ENCODE data around the gene DDX39A. TPM values are rescaled to one million over a fixed set of nuclear protein-coding genes. Genes with fewer than 3 reads are reported as not detected.

Gene DDX39A
- total RNA-seq, 2 experiments from 2014 or later = 232 to 269 TPM

DNA sequence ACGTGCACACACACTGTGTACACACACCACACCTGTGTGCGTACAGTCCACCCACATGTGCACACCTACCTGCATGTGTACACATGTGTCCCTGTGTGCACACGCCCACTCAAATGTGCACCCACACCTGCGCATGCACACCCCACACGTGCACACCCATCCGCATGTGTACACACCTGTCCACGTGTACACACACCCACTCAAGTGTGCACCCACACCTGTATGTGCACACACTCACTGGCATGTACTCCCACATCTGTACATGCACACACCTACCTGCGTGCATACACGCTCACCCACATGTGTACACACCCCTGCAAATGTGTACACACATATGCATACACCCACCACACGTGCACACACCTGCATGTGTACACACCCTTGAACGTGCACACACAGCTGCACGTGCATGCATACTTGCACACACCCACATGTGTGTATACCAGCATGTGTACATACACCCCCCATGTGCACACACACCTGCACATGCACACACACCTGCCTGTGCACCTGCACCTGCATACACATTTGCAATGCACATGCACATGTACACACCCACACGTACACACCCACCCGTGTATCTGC, 24.6 kb upstream of the DDX39A start:
- Mint-ChIP-seq H3K36me3 (ENCODE audit: low read depth) (peaks cover 60% of the 10 kb centered on the region), H3K9me3 (no peaks in the 10 kb centered on the region), H3K27me3 (no peaks in the 10 kb centered on the region), H3K4me3 (no peak overlapping the region), H3K27ac (no peak overlapping the region), H3K4me1 (peaks cover 33% of the 10 kb centered on the region)
- ChIA-PET POLR2A (no interaction called here), CTCF (interaction anchor here (0.8 kb wide), 1 partner anchor 23 kb away, joined by 3 read pairs; no protein-coding TSS in a partner anchor)
- no peak for DNase-seq

DNA sequence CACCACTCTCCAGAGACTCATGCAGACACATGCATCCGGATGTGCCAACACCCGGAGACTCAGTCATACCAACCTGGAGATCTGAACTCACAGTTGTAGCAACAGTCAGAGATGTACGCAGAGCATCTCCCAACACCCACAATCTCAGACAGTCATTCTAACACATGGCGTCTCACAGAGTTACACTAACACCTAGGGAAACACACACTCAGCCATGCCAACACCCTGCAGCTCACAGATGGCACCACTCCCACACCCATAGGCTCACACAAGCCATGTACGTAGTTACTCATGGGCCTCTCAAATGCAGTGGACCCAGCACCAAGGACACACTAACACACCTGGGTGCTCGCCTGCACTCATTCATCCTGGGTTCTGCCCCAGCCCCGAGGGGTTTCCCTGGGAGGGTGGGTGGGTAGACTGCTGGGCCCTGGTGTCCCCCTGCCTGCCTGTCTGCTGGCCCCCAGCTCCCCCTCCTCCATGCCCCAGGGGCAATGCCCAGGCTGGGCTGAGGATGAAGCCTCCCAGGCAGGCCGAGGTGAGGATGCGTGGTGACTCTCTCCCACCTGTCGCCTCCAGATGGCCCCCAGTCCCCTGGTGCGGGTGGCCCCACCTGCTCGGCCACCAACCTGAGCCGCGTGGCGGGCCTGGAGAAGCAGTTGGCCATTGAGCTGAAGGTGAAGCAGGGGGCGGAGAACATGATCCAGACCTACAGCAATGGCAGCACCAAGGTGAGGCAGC, 23.9 kb upstream of the DDX39A start:
- Mint-ChIP-seq H3K4me3 (no peak overlapping the region), H3K27me3 (no peaks in the 10 kb centered on the region), H3K4me1 (peaks cover 33% of the 10 kb centered on the region), H3K36me3 (ENCODE audit: low read depth) (peaks cover 55% of the 10 kb centered on the region), H3K9me3 (no peaks in the 10 kb centered on the region), H3K27ac (no peak overlapping the region)
- ChIA-PET POLR2A (no interaction called here), CTCF (interaction anchor here (0.8 kb wide), 1 partner anchor 23 kb away, joined by 3 read pairs; no protein-coding TSS in a partner anchor)
- no peak for DNase-seq

DNA sequence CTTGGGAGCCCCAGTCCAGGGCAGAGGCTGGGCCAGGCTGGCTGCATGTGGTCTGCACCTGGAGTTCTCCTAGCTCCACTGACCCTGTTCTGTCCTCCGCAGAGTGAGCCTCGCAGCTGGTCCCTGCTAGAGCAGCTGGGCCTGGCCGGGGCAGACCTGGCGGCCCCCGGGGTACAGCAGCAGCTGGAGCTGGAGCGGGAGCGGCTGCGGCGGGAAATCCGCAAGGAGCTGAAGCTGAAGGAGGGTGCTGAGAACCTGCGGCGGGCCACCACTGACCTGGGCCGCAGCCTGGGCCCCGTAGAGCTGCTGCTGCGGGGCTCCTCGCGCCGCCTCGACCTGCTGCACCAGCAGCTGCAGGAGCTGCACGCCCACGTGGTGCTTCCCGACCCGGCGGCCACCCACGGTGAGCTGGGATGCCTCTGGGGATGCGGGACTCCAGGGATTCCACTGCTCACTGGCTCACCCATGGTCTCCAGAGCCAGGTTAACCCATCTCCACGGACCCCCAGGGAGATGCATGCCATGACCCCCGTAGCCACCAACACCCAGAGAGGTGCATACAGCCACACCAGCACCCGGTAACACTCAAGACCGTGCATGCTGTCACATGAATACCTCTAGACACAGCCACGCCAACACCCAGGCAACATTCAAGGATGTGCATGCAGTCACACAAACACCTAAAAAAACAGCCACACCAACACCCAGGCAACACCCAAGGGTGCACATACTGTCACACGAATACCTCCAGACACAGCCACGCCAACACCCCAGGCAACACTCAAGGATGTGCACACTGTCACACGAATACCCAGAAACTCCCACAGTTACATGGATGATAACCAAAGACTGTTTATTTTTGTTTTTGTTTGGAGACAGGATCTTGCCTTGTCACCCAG, 22.1 kb upstream of the DDX39A start:
- Mint-ChIP-seq H3K27ac (peak overlapping the region; percentile 79), H3K4me1 (peaks cover 41% of the 10 kb centered on the region), H3K9me3 (no peaks in the 10 kb centered on the region), H3K4me3 (peak overlapping the region; percentile 92), H3K36me3 (ENCODE audit: low read depth) (peaks cover 45% of the 10 kb centered on the region), H3K27me3 (no peaks in the 10 kb centered on the region)
- POLR2A ChIA-PET = no interaction called here
- CTCF ChIA-PET = interaction anchor here (0.8 to 1.4 kb wide), 3 partner anchors 17 to 45 kb away, joined by 3 to 4 read pairs (median 4); no protein-coding TSS in a partner anchor
- no peak for DNase-seq

DNA sequence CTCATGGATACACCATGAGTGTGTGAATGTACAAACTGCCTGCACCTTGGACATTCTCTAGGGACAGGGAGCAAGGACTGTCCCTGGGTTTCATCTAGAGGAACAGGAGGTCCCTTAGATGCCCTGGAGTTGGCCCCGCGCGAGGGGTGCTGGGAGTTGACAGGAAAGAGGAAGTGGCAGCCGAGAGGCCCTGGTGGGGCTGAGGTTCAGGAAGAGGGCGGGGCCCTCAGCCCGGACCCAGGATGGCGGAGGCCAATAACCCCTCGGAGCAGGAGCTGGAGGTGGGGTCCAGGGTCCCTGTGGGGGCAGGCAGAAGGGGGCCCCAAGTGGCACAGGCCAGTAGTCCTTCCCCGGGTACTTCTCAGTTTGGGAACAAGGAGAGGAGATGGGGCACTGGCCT, 20.9 kb upstream of the DDX39A start:
- Mint-ChIP-seq H3K4me3 (peak overlapping the region; percentile 92), H3K4me1 (peaks cover 44% of the 10 kb centered on the region), H3K27me3 (no peaks in the 10 kb centered on the region), H3K9me3 (no peaks in the 10 kb centered on the region), H3K27ac (peak overlapping the region; percentile 80), H3K36me3 (ENCODE audit: low read depth) (peaks cover 40% of the 10 kb centered on the region)
- peak; percentile 87 for DNase-seq
- POLR2A ChIA-PET = no interaction called here
- CTCF ChIA-PET = interaction anchor here (1.4 kb wide), 1 partner anchor 16 kb away, joined by 3 read pairs; no protein-coding TSS in a partner anchor

DNA sequence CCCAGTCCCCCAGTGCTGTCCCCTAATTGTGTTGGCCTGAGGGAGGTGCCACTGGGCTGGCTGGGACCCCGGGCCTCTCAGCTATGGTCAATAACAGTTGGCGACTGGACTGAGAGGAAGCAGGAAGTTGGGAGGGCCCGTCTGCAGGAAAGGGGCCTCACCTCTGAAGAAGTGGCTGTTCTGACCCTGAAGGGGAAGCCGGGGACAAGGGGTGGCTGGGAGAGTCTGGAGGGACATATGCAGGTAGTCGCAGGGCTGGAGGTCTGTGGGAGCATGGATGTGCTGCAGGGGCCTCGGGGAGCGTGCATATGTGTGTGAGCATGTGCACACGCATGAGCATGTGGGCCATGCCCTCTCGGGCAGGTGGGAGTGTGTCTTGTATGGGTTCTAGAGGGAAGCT, 19.9 kb upstream of the DDX39A start:
- H3K27me3 Mint-ChIP-seq = no peaks in the 10 kb centered on the region
- H3K4me1 Mint-ChIP-seq = peaks cover 53% of the 10 kb centered on the region
- H3K4me3 Mint-ChIP-seq = peak overlapping the region; percentile 25
- H3K27ac Mint-ChIP-seq = peak overlapping the region; percentile 19
- ChIA-PET POLR2A (no interaction called here), CTCF (interaction anchor here (0.6 to 2.4 kb wide), 6 partner anchors 32 to 530 kb away, joined by 3 to 7 read pairs (median 4); partner anchors contain the start of gene ASF1B)
- H3K36me3 Mint-ChIP-seq (ENCODE audit: low read depth) = peaks cover 33% of the 10 kb centered on the region
- H3K9me3 Mint-ChIP-seq = no peaks in the 10 kb centered on the region
- DNase-seq = no peak

DNA sequence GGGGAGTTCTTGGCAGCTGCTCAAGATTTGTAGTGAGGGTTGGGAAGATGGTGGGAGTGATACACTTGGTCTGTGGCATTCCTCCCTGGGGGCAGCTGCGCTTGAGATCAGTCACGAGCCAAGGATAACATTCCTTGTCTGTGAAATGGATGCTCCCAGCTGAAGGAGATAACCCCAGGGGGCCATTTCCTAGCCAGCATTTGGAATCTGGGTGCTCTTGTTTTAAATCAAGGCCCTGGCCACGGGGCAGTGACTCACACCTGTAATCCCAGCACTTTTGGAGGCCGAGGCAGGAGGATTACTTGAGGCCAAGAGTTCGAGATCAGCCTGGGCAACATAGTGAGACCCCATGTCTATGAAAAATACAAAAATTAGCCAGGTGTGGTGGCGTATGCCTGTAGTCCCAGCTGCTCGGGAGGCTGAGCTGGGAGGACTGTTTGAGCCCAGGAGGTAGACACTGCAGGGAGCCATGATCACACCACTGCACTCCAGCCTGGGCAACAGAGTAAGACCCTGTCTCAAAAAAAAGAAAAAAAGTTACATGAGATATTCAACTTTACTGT, 18.5 kb upstream of the DDX39A start:
- H3K27ac Mint-ChIP-seq = no peak overlapping the region
- H3K4me1 Mint-ChIP-seq = peaks cover 54% of the 10 kb centered on the region
- CTCF ChIA-PET = interaction anchor here (0.6 to 2.4 kb wide), 5 partner anchors 9 to 301 kb away, joined by 3 to 7 read pairs (median 4); partner anchors contain the start of gene ASF1B
- H3K27me3 Mint-ChIP-seq = no peaks in the 10 kb centered on the region
- no peak for DNase-seq
- H3K4me3 Mint-ChIP-seq = no peak overlapping the region
- no peaks in the 10 kb centered on the region for H3K9me3 Mint-ChIP-seq
- POLR2A ChIA-PET = no interaction called here
- H3K36me3 Mint-ChIP-seq (ENCODE audit: low read depth) = peaks cover 21% of the 10 kb centered on the region

DNA sequence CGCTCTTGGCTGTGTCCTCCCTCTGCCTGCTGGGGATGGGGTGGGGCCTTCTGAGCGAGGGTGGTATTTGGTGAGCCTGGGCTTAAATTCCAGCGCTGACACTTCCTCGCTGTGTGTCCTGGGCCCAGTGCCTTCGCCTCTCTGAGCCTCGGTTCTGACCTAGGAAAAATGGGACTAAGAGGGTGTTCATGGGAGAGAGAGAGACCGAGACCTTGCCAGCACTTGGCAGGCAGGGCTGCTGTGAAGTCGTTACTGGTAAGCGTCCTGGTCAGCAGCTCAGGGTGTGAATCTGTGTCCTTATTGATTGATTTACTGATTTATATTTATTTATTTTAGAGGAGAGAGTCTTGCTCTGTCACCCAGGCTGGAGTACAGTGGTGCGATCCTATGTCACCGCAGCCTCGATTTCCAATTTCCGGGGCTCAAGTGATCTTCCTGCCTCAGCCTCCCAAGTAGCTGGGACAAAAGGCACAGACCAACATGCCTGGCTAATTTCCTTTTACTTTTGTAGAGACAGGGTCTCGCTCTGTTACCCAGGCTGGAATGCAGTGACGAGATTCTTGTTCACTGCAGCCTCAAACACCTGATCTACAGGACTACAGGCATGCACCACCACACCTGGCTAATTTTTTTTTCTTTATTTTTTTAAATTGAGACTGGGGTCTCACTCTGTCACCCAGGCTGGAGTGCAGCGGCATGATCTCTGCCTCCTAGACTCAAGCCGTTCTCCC, 16.3 kb upstream of the DDX39A start:
- H3K27ac Mint-ChIP-seq = peak overlapping the region; percentile 78
- H3K9me3 Mint-ChIP-seq = no peaks in the 10 kb centered on the region
- no peak for DNase-seq
- peak overlapping the region; percentile 69 for H3K4me3 Mint-ChIP-seq
- peaks cover 58% of the 10 kb centered on the region for H3K4me1 Mint-ChIP-seq
- POLR2A ChIA-PET = interaction anchor here (0.6 kb wide), 1 partner anchor 97 kb away, joined by 4 read pairs; no protein-coding TSS in a partner anchor
- peaks cover 10% of the 10 kb centered on the region for H3K36me3 Mint-ChIP-seq (ENCODE audit: low read depth)
- H3K27me3 Mint-ChIP-seq = peaks cover 4% of the 10 kb centered on the region
- CTCF ChIA-PET = interaction anchor here (0.6 to 1.7 kb wide), 5 partner anchors 37 to 363 kb away, joined by 3 to 6 read pairs (median 3); partner anchors contain the start of genes ASF1B and MISP3

DNA sequence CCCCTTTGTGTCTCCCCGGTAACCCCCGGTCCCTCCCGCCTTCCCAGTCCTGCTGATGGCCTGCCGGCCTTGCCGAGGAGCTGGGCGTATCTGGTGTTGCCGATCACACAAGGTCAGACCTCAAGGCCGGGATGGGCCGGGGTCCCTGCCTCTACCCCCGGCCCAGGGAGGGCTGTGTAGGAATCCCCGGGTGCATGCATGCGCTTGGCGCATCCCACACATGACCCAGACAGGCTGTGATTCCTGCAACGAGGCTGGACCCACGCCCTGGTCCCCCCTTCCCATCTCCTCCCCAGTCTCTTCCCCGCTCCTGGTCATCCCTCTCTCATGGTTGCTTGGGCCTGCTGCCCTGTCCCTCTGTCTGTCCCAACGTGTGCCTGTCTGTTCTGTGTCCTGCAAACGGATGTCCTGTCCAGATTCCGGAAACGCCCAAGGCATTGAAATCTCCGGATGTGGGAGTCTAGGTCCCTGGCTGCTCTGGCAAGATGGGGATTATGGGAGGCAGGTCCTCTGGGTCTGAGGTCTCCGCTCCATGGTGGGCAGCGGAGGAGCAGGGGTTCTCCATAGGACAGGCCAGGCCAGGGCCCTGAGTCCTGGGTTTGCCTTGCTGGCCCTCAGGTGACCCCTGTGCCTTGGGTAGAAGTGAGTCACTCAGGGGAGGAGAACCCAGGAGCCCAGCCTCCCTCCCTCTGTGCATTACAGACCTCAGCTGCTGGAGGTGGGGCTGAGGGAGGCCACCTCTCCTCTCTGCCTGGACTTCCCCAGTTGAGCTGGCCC, 15.6 kb upstream of the DDX39A start:
- H3K4me1 Mint-ChIP-seq = peaks cover 52% of the 10 kb centered on the region

DNA sequence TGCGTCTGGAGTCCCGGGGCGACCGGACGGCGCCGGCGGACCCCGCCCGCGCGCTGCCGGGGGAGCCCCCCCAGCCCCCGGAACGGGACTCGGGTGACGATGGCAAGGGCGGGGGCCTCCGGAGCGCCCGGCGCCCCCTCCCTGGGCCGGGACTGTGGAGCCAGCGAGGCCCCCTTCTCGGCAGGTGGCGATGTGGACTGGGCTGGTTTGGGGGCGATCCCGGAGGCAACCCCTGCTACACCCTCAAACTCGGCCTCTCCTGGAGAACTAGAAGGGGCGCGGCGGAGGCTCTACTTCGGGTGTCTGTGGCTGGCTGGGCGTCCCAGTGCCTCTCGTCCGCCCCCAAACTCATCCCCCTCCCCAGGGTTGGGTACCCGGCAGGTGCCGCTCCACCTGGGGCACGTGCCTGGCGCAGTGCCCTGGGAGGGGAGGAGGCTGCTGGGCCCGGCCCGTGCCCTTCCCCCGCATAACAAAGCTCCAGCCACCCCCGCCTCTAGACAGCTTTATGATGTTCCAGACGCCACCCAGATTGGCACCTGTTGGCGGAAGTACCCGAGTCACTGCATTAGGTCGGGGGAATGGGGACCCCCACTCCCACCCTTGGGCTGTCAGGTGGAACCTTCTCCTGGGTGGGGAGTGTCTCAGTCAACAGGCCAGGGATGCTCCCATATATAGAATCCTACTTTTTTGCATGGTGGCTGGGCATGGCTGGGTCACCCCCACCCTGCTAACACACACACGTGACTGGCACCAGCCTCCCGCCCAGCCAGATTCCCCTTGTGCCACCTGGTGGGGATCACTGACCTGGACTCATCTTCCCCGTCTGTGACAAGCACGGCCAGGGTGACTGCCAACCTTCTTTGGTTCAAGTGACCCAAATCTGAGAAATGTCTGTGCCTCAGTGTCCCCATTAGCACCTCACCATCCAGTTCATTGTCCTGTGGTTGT, 14.7 kb upstream of the DDX39A start:
- DNase-seq = peak; percentile 30
- Mint-ChIP-seq H3K36me3 (ENCODE audit: low read depth) (peaks cover 2% of the 10 kb centered on the region), H3K4me3 (peak overlapping the region; percentile 69), H3K27me3 (peaks cover 5% of the 10 kb centered on the region), H3K4me1 (peaks cover 45% of the 10 kb centered on the region), H3K27ac (peak overlapping the region; percentile 78), H3K9me3 (no peaks in the 10 kb centered on the region)
- CTCF ChIA-PET = interaction anchor here (0.6 to 1.6 kb wide), 3 partner anchors 38 to 46 kb away, joined by 3 read pairs; no protein-coding TSS in a partner anchor
- POLR2A ChIA-PET = no interaction called here

More for the DNA sequence above, 15.6 kb upstream of the DDX39A start:
- peak; percentile 25 for DNase-seq
- Mint-ChIP-seq H3K9me3 (no peaks in the 10 kb centered on the region), H3K36me3 (ENCODE audit: low read depth) (peaks cover 4% of the 10 kb centered on the region), H3K4me3 (peak overlapping the region; percentile 69), H3K27ac (peak overlapping the region; percentile 78), H3K27me3 (peaks cover 5% of the 10 kb centered on the region)
- CTCF ChIA-PET = interaction anchor here (1.6 to 1.7 kb wide), 2 partner anchors 37 to 298 kb away, joined by 3 to 6 read pairs; partner anchors contain the start of gene ASF1B
- POLR2A ChIA-PET = interaction anchor here (0.6 kb wide), 1 partner anchor 96 kb away, joined by 4 read pairs; no protein-coding TSS in a partner anchor

DNA sequence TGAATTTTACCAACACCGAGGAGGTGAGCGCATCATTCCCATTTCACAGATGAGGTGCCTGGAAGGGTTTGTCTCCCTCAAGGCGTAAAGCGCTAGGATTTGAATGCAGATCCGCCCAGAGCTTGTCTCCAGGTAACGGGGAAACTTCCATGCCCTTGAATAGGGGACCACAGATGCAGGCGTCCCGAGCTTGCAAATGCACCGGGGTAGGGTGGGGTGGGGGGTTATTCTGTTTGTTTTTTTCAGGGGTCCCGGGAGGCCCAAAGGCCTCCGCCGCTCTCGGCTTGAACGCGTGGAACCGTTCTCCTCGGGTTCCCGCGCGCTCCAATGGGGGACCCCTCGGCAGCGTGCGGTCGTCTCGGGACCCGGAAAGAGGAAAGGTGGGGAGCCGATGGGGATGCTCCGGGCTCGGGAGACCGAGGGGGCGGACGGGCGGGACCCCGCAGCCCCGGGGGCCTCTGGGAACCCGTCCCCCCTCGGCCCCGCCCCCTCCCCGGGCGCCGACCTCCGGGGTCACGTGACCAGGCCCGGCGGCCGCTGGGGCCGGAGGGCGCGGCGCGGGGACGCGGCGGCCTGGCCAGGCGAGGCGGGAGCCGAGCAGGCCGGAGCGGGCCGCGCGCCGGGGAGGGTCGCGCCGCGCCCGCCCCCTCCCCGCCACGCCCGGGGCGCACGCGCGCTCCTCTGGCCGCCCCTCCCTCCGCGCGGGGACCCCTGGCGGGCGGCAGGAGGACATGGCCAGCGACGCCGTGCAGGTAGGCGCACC, 13.8 kb upstream of the DDX39A start, which contains the start of gene PKN1:
Gene PKN1 (plus strand): TSS at position 516 of the 763 bp plus-strand sequence. CDS start 216 bp downstream, at position 732.
- Mint-ChIP-seq H3K27ac (peak within 1 kb of the TSS; percentile 90), H3K4me1 (peaks cover 41% of the 10 kb centered on the region)
- peak; percentile 48 for DNase-seq

More for the DNA sequence above, 13.8 kb upstream of the DDX39A start, which contains the start of gene PKN1:
- CTCF ChIA-PET = interaction anchor here (0.9 to 4.6 kb wide), 10 partner anchors 9 to 296 kb away, joined by 3 to 16 read pairs (median 3); partner anchors contain the start of gene ASF1B
- Mint-ChIP-seq H3K9me3 (no peaks in the 10 kb centered on the region), H3K4me3 (peak within 1 kb of the TSS; percentile 71), H3K27me3 (peaks cover 5% of the 10 kb centered on the region), H3K36me3 (ENCODE audit: low read depth) (peaks cover 2% of the 10 kb centered on the region)
- POLR2A ChIA-PET = interaction anchor here (0.5 kb wide), 1 partner anchor 15 kb away, joined by 3 read pairs; no protein-coding TSS in a partner anchor
